GM12875 (cell line): ENCODE data around the gene BICC1.

Experiments used
- H3K4me3 ChIP-seq: one replicate; pipeline ENCODE4 v1.5.1; 2011; ENCODE audit warnings: low read depth, low read length, control low read depth
- CTCF ChIP-seq: IDR thresholded peaks from 2 replicates; pipeline ENCODE4 v1.5.1; 2011; ENCODE audit warnings: low read depth, mild to moderate bottlenecking, control low read depth, inconsistent platforms, low read length, moderate library complexity, borderline replicate concordance; ENCODE audit not compliant: insufficient read depth

BICC1 gene

GRCh38 chr10:58621379-58622077 lies 108.9 kb downstream of the BICC1 start:
- no peak overlapping the region for H3K4me3 ChIP-seq
- no peak for TF ChIP-seq CTCF

- no peak for TF ChIP-seq CTCF
- H3K4me3 ChIP-seq = no peak overlapping the region
Observed at GRCh38 chr10:58622246-58622645, 109.6 kb downstream of the BICC1 start.

GRCh38 chr10:58625070-58625469 lies 112.4 kb downstream of the BICC1 start:
- no peak for TF ChIP-seq CTCF

GRCh38 chr10:58627392-58627791 lies 114.7 kb downstream of the BICC1 start:
- TF ChIP-seq CTCF = no peak

More at GRCh38 chr10:58625070-58625469, 112.4 kb downstream of the BICC1 start:
- H3K4me3 ChIP-seq = no peak overlapping the region

GRCh38 chr10:58631715-58632114 lies 119.0 kb downstream of the BICC1 start:
- no peak overlapping the region for H3K4me3 ChIP-seq
- no peak for TF ChIP-seq CTCF

More at GRCh38 chr10:58627392-58627791, 114.7 kb downstream of the BICC1 start:
- no peak overlapping the region for H3K4me3 ChIP-seq

- TF ChIP-seq CTCF = no peak
- no peak overlapping the region for H3K4me3 ChIP-seq
Observed at GRCh38 chr10:58632216-58632615, 119.5 kb downstream of the BICC1 start.

- no peak for TF ChIP-seq CTCF
Observed at GRCh38 chr10:58637352-58637751, 124.7 kb downstream of the BICC1 start.

More at GRCh38 chr10:58637352-58637751, 124.7 kb downstream of the BICC1 start:
- no peak overlapping the region for H3K4me3 ChIP-seq
